ENCODE results near the gene SPATA2L.
"Not testable (repeated sequence)": the region's sequence is repeated elsewhere in the genome, so short reads cannot be mapped to it uniquely, and the experiment has no call there.

The SPATA2L gene

DNA sequence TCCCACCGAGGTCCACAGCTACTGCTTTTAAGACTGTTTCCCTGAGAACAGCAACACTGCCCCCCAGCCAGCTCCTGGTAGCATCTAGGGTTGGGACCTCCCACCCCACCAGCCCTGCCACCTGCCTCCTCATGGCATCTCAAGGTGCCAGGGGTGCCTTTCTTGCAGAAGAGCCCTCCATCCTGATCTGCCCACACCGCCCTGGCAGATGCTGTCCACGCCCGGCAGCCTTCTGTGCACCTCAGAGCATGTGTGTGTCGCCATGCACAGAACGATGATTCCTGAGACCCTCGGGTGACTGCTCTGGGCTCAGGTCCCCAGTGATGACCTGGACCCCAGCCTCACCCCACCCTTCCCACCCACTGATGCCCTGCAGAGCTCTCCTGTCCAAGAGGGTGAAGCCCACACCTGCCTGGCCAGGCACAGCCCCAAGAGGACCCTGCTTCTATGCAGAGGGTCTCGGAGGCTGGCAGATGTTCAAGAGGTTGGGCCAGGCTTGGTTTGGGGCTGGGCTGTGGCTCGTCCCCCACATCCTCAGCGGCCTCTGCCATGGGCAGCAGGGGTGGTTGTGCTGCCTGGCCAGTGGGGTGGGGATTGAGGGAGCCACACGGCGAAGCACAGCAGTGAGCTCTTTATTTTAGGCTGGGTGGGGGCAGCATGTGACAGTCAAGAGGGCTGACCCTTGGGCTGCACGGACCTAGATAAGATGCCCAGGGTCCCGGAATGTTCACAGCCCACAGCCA lies 5.2 kb upstream of the SPATA2L start:
- no peak for DNase-seq

DNA sequence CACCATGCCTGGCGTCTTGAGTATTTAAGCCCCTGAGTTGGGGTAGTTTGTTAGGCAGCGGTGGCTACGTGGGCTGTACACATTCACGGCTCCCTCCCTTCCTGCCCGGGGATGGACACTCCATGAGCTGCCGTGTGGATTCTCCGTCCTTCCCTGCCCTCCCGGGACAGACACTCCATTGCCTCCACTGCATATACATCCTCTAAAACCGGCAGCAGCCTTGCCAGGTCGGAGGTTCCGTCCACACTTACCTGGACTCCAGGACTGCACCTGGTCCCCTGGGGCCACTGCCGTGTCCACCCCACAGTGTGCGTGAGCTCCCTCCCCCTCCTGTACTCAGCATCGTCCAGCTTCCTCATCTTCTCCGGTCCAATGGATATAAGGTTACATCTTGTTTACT lies 3.5 kb upstream of the SPATA2L start:
- no peak for DNase-seq

DNA sequence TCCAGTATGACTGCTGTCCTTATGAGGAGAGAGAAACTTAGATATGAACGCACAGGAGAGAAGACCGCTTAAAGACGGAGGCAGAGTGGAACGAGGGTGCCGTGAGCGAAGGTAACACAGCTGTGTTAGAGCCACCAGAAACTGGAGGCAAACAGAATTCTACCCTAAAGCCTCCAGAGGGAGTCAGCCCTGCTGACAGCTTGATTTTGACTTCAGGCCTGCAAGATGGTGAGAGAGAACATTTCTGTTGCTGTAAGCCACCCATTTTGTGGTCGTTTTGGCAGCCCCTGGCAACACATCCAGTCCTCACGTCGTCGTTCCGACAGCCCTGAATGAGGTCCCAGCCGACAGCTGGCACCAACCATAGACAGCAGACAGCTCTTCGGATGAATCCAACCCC lies 2.8 kb upstream of the SPATA2L start:
- DNase-seq, result no peak

DNA sequence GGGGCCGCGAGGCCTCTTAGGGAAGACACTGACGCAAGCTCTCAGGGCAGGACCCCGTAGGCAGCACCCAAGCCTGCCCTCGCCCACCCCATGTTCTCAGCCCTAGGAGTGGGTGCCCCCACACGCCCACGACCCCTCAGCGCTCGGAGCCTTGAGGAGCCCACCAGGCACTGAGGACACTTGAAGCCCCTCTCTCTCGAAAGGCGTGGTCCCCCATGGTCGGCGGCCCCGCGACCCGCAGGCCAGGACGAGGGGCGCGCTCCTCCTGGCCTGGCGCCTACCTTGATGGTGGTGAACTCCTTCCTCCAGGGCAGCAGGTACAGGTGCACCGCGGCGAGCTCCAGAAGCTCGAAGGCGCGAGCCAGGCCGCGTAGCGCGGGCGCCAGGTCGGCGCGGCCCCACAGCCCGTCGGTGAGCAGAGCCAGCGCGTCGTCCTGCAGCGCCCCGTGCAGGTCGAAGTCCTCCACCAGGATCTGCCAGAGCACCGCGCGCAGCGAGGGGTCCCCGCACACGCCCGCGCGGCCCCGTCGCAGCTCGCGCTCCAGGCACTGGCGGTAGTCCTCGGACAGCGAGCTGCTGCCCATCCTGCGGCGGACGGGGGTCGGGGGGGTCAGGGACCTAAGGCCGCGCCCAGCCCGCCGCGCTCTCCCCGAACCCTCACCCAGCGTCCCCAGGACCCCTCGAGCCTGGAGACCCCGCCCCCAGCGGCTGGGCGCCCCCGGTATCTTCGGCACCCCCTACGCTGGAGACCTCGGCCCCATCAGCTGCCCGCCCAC lies 668 bp downstream of the SPATA2L start:
- DNase-seq, result peak; percentile 77

DNA sequence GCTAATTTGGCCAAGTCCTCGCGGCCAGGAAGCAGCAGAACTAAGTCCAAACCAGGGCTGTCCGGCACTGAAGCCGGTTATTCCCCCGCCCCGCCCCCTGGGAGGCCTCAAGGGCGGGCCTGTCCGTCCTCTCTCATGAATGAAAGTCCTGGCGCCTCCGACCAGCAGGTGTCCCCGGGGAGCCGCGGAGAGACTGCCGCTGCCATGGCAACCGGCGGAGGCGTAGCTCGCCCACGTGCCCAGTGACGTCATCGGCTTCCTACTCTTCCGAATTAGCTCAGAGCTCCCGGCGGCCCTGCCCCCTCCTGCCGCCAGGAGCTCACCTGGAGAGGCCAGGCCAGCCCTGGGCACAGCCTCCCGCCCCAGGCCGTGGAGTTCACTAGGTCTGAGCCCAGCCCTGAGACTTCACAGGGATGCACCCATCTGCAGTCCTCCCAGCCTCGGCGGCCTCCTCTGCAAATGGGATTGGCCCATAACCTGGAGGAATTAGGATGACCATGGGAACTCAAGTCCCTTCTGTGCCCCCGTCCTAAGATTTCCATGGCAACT lies 1.3 kb downstream of the SPATA2L start:
- DNase-seq, result peak; percentile 100

DNA sequence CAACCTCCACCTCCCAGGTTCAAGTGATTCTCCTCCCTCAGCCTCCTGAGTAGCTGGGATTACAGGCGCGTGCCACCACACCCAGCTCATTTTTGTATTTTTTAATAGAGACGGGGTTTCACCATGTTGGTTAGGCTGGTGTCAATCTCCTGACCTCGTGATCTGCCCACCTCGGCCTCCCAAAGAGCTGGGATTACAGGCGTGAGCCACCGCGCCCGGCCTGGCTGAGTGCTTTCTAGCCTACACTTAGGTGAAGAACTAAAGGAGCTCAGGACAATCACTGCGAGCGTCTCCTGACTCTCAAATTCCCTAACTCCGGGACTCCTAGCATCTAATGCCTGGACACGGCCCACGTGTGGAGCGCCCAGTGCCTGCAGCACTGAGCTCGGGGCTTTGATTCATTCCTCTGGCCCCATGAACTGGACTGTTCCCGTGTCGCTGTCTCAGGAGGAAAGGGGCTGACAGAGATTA lies 1.8 kb downstream of the SPATA2L start:
- not testable (repeated sequence) for DNase-seq

DNA sequence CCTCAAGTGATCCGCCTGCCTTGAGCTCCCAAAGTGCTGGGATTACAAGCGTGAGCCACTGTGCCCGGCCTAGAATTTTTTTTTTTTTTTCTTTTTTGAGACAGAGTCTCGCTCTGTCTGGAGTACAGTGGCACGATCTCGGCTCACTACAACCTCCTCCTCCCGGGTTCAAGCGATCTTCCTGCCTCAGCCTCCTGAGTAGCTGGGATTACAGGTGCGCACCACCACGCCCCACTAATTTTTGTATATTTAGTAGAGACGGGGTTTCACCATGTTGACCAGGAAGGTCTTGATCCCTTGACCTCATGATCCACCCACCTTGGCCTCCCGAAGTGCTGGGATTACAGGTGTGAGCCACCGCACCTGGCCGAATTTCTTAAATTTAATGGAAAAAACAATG lies 2.8 kb downstream of the SPATA2L start:
- not testable (repeated sequence) for DNase-seq

DNA sequence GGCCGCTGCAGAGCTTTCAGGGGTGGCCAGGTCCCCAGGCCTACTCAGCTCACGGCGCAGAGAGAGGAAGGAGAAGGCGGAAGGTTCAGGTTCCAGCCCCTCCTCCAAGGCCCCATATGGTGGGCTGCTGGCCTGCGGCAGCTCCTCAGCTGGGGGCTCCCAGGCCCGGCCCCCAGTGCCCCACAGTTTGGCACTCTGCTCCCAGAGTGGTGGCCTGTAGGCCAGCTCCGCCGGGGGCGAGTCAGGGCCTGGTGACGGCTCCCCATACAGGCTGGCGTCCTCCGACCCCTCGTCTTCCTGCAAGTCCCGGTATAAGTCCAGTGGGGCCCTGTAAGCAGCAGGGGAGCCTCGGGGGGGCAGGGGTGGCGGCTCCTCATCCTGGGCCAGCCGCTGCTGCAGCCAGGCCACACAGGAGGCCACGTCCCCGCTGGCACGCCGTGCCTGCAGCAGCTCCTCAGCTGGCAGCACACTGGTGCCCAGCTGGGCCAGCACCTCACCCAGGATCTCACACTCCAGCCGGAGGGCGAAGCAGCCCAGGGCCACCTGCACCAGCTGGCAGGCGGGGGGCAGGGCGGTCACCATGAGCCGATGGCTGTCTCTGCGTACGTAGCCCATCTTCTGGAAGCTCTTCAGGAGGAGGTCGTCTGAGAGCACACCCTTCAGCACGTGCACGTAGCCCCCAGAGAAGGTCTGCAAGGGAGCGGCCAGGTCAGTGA lies 3.7 kb downstream of the SPATA2L start:
- DNase-seq, result no peak

DNA sequence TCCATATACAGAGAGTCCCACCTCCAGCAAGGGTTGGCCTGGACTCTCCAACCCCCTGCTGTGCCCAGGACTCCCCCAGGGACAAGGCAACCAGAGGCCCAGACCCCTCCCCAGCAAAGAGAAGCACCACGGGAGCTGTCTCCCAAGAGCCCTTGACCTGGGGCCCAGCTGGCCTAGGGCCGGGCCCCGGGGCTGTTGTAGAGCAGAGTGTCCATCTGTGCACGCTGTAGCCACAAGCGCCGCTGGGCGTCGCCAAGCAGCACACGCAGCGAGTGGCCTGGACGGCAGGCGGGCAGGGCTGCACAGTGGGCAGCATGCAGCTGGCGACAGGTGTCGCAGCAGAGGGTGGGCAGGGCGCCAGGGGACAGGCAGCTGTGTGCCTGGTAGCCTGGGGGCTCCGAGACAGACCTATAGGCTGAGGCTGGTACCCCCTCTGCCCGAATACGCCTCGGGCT lies 4.3 kb downstream of the SPATA2L start:
- no peak for DNase-seq

DNA sequence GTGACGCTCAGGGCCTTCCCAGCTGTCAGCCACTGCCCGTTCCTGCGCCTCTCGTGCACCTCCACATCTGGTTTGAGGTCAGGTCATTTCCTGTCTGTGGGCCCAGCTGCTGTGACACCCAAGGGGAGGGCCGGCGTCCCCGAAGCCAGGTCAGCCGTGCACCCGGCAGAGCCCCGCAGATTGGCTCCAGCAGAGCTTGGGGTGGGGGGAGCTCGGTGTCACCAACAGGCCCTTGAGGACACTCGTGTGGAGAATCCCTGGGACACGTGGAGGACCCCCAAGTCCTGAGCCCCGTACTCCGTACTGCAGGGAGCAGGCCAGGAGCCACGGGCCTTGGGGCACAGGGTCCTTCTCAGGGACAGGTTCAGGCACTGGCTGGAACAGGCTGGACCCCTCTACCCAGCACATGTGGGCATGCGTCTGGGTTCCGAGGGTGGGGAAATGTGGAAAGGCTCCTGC lies 4.8 kb downstream of the SPATA2L start:
- peak; percentile 50 for DNase-seq

DNA sequence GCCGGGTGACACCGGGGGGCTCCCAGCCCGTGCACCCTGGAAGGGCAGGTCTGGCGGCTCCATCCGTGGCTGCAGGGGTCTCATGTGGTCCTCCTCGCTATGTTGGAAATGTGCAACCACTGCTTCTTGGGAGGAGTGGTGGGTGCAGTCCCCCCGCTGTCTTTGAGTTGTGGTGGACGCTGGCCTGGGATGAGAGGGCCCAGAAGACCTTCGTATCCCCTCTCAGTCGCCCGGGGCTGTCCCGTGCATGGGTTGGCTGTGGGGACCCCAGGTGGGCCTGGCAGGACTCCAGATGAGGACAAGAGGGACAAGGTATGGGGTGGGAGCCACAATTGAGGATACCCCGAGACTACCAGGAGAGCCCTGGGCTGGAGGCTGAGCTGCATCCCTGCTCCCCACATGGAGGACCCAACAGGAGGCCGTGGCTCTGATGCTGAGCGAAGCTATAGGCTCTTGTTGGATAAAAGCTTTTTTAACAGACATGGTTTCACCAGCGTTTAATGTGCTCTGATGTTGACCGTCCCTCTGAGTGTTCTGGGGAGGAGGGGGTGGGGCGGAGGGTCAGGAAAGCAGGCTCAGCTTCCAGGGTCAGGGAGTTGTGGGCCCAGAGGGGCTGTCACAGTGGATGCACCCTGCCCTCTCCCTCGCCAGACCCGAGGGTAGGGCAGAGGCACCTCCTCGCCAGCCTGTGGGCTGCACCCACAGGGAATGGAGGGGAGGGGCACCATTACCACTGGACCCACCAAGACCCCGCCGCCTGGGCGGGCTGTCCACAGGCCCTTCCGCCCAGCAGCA lies 5.4 kb downstream of the SPATA2L start:
- no peak for DNase-seq

DNA sequence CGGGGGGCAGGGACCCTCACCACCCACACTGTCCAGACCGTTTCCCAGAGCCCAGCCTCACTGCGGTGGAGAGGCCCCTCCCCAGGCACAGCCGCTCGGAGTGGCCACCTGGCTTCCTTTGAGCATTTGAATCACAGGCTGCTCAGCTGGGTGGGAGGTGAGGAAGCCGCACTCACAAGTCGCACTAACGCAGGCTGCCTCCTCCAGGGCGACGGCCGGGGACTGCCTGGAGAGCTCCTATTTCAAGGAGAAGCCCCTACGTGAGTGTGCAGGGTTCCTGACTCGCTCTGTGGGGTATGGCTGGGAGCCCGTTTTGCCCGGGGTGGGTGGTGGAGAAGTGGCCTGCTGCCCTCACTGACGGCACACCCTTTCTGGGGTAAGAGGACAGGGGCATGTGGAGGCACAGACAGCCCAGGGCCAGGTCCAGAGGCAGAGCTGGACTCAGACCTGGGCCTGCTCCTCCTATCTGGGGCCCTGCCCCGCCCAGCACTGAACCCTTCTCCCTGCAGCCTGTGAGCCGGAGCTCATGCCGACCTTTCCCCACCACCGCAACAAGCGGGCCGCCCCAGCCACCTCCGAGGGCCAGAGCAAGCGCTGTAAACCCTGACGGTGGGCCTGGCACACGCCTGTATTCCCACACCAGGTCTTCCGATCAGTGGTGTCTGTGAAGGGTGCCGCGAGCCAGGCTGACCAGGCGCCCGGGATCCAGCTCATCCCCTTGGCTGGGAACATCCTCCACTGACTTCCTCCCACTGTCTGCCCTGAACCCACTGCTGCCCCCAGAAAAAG lies 6.2 kb downstream of the SPATA2L start:
- no peak for DNase-seq

DNA sequence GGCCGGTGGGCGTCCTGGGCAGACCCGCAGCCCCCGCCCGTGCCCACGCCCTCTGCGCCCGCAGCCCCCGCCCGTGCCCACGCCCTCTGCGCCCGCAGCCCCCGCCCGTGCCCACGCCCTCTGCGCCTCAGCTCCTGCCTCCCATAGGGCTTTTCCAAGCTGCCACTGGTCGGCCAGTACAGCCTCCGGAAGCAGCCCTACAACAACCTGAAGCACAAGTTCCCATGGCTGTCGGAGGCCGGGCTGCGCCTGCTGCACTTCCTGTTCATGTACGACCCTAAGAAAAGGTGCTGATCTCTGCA lies 6.8 kb downstream of the SPATA2L start:
- not testable (repeated sequence) for DNase-seq

DNA sequence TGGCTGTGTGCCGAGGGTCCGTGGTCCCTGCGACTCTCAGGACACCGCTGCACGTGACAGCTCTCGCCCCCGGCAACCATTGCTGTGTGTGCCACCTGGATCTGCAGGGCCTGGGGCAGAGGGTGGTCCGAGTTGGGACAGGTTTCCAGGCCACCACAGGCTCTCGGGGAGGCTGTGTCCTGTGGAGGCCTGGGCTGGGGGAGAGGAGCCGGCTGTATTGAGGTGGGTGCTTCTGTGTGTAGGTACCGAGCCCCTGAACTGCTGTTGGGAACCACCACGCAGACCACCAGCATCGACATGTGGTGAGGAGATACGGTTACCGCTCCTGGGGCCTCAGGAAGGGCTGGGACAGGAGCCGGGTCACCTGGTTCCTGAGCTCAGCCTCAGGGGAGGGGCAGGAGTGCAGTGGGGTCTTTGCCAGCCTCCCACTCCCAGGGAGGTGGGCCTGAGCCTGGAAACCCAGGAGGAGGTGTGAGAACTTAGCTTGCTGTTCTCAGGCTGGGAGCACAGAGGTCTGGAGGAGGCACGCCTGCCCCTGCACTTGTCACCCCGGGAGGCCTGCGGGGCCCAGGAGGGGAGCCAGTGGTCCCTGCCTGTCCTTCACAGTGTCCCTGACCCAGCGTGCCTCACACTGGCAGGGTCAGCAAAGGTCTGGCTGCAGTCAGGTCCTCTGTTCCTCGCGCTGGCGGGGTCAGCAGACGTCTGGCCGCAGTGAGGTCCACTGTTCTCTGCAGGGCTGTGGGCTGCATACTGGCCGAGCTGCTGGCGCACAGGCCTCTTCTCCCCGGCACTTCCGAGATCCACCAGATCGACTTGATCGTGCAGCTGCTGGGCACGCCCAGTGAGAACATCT lies 7.3 kb downstream of the SPATA2L start:
- peak; percentile 76 for DNase-seq

DNA sequence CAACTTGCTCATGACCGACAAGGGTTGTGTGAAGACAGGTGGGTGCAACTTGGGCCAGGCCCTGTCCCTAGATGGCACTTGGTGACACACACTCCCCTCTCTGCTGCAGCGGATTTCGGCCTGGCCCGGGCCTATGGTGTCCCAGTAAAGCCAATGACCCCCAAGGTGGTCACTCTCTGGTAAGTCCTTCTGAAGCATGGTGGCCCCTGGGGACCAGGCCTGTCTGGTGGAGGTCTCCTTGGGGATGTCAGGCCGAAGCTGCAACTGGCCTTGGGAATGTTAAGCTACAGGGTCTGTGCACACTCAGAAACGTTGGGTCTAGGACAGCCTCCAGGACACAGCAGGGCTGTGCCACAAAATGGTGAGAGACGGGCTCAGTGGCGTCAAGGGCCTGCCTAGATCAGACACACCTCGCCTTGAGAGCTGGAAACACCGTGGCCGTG lies 8.2 kb downstream of the SPATA2L start:
- DNase-seq, result no peak

DNA sequence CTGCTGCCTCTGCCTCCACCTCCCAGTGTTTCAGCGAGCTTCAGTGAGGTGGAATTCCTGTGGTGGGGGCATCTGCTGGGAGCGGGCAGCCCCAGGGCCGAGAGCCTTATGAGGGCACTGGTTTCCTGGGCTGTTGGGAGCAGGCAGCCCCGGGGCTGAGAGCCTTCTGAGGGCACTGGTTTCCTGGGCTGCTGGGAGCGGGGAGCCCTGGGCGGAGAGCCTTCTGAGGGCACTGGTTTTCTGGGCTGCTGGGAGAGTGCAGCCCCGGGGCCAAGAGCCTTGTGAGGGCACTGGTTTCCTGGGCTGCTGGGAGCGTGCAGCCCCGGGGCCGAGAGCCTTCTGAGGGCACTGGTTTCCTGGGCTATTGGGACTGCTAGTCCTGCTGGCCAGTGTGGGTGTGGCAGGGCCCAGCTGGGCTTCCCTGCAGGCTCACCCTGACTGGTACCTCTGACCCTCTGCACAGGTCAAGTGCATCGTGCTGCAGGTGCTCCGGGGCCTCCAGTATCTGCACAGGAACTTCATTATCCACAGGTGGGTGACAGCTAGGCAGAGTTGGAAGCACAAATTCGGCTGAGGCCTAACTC lies 9.4 kb downstream of the SPATA2L start:
- no peak for DNase-seq

DNA sequence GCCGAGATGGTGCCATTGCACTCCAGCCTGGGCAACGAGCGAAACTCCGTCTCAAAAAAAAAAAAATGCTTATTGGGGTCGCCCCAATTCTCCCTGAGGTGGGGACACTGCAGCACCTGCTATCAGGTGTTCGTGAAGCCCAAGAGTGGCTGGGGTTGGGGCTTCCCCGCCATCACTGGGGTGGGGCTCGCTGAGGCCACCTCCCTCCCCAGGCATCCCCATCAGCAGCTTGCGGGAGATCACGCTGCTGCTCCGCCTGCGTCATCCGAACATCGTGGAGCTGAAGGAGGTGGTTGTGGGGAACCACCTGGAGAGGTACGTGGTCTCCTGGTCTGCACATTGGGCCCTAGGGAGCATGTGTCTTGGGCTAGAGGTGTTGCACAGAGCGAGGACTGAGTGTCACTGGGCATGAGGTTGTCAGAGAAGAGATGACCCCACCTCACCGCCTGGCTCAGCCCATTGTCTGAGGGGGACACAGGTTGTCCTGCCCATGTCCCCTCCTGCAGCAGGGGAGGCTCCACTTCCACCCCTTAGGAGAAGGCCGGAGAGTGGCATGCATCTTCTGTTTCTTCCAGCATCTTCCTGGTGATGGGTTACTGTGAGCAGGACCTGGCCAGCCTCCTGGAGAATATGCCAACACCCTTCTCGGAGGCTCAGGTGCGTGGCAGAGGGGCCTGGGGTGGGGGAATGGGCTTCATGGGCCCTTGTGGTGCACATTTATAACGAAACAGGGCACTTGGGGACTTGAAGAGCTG lies 10.1 kb downstream of the SPATA2L start:
- DNase-seq, result no peak

DNA sequence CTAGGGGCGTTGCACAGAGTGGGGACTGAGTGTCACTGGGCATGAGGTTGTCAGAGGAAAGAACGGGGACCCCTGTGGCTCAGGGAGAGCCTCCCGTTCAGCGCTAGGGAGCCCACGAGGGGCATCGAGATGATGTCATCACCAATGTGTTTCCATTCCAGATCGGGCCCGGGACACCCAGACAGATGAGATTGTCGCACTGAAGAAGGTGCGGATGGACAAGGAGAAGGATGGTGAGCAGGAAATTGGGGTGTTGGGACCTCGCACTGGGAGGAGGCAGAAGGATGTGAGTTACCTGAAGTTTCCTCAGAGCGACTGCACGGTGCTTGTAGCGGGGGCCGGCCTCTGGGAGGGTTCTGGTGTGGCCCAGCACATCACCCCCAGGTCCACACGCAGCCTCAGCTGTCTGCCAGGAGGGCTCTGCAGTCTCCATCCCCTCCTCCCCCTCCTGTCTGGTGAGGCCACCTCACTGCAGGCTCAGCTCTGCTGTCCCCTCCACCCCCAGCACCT lies 11.1 kb downstream of the SPATA2L start:
- DNase-seq, result no peak

DNA sequence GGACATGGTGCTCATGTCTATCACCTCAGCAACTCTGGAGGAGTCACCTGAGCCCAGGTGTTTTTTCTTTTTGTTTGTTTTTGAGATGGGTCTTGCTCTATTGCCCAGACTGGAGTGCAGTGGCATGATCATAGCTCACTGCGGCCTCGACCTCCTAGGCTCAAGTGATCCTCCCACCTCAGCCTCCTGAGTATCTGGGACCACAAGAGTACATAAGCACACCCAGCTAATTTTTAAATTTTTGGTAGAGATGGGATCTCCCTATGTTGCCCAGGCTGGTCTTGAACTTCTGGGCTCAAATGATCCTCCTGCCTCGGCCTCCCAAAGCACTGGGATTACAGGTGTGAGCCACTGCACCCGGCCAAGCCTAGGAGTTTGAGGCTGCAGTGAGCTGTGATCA lies 11.9 kb downstream of the SPATA2L start:
- DNase-seq, result not testable (repeated sequence)
